Peyer's patch (tissue), 4 donors: ENCODE measurements around the gene CHRM4.
"Not testable (repeated sequence)": the region's sequence is repeated elsewhere in the genome, so short reads cannot be mapped to it uniquely, and the experiment has no call there.

ENCODE experiments used
- POLR2A ChIP-seq, 2 donors: fragments of 450-650 bp; IDR thresholded peaks; one replicate each; pipeline ENCODE4 v1.5.1; 2017; ENCODE audit warnings: antibody characterized with exemption in 2 of 2, mild to moderate bottlenecking in 2 of 2, moderate library complexity in 2 of 2
- TF ChIP-seq, protein P1 (sequence below), 6 experiments: fragments of 450-650 bp in 4 of 6; fragments of 200-600 bp in 2 of 6; sonication (generic) in 1 of 6; IDR thresholded peaks; one replicate each; pipeline ENCODE4 v1.5.1; 2017 to 2019; ENCODE audit warnings: antibody characterized with exemption in 6 of 6, mild to moderate bottlenecking in 3 of 6, moderate library complexity in 1 of 6

DNA sequence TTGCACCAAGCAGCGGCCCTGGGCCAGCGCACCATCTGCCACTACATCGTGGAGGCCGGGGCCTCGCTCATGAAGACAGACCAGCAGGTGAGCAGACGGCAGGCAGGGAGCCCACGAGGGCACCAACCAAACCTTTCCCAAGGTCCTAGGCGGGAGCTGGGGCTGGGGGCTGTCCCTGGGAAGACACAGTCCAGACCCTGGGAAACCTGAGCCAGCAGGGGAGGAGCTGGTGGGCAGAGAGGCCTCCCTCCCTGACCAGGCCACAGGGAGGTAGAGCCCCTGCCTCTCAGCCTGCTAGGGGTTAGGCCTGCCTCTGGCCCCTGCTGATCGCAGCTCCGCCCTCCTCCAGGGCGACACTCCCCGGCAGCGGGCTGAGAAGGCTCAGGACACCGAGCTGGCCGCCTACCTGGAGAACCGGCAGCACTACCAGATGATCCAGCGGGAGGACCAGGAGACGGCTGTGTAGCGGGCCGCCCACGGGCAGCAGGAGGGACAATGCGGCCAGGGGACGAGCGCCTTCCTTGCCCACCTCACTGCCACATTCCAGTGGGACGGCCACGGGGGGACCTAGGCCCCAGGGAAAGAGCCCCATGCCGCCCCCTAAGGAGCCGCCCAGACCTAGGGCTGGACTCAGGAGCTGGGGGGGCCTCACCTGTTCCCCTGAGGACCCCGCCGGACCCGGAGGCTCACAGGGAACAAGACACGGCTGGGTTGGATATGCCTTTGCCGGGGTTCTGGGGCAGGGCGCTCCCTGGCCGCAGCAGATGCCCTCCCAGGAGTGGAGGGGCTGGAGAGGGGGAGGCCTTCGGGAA, 11.9 kb downstream of the CHRM4 start:
- TF ChIP-seq, protein P1, sequence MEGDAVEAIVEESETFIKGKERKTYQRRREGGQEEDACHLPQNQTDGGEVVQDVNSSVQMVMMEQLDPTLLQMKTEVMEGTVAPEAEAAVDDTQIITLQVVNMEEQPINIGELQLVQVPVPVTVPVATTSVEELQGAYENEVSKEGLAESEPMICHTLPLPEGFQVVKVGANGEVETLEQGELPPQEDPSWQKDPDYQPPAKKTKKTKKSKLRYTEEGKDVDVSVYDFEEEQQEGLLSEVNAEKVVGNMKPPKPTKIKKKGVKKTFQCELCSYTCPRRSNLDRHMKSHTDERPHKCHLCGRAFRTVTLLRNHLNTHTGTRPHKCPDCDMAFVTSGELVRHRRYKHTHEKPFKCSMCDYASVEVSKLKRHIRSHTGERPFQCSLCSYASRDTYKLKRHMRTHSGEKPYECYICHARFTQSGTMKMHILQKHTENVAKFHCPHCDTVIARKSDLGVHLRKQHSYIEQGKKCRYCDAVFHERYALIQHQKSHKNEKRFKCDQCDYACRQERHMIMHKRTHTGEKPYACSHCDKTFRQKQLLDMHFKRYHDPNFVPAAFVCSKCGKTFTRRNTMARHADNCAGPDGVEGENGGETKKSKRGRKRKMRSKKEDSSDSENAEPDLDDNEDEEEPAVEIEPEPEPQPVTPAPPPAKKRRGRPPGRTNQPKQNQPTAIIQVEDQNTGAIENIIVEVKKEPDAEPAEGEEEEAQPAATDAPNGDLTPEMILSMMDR (IDR thresholded peaks at IDR 0.05): not testable (repeated sequence)
- TF ChIP-seq POLR2A (IDR thresholded peaks at IDR 0.05): not testable (repeated sequence)
